ENCODE results near the gene RIPPLY3. TPM values are rescaled to one million over a fixed set of nuclear protein-coding genes. Genes with fewer than 3 reads are reported as not detected.

Gene RIPPLY3
- total and polyA plus RNA-seq, 7 donors = 0.12 TPM; not detected in 6

DNA sequence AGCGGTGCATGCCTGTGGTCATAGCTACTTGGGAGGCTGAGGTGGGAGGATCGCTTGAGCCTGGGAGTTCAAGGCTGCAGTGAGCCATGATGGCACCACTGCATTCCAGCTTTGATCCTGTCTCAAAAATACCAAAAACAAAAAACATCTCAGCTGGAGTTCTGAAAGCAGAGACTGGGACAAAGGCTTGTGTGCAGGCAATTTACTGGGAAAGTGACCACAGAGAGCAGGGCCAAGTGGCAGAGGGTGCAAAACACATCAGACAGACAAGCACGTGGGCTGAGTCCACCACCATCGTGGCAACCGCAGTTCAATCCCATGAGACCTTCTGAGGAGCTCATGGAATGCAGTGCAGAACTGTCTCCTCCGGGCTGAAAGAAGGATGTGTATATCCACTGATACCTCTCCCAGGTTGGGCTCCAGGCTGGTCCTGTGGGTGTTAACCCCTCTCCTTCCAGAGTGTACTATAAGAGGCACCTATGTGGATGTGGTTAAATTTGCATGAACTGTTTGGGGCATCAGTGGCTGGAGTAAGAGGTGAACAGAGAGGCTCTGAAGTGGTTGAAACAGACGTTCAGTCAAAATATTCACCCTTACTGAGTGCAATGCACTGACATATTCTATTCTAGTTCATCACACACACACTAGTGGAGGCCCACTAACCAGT, 55.6 kb downstream of the RIPPLY3 start:
- Histone ChIP-seq H3K27ac (no peak overlapping the region), H3K27me3 (no peaks in the 10 kb centered on the region), H3K4me3 (no peak overlapping the region), H3K36me3 (peaks cover 0 to 9% (median 3%) of the 10 kb centered on the region in 4 donors), H3K9me3 (no peaks in the 10 kb centered on the region), H3K4me1 (peaks cover 0 to 11% (median 4%) of the 10 kb centered on the region in 4 donors)
- WGBS, 2 donors = 83 to 90% methylated on average over 7 of the region's 7 CpGs
- intact Hi-C loops (cut with DNase I) = no loop called here
- TF ChIP-seq EP300 (IDR thresholded peaks at IDR 0.05) = no peak
- TF ChIP-seq, protein P1, sequence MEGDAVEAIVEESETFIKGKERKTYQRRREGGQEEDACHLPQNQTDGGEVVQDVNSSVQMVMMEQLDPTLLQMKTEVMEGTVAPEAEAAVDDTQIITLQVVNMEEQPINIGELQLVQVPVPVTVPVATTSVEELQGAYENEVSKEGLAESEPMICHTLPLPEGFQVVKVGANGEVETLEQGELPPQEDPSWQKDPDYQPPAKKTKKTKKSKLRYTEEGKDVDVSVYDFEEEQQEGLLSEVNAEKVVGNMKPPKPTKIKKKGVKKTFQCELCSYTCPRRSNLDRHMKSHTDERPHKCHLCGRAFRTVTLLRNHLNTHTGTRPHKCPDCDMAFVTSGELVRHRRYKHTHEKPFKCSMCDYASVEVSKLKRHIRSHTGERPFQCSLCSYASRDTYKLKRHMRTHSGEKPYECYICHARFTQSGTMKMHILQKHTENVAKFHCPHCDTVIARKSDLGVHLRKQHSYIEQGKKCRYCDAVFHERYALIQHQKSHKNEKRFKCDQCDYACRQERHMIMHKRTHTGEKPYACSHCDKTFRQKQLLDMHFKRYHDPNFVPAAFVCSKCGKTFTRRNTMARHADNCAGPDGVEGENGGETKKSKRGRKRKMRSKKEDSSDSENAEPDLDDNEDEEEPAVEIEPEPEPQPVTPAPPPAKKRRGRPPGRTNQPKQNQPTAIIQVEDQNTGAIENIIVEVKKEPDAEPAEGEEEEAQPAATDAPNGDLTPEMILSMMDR (IDR thresholded peaks at IDR 0.05) = no peak
- TF ChIP-seq POLR2A (IDR thresholded peaks at IDR 0.05) = no peak
- no peak for TF ChIP-seq POLR2AphosphoS5 (IDR thresholded peaks at IDR 0.05)
- no peak for DNase-seq

DNA sequence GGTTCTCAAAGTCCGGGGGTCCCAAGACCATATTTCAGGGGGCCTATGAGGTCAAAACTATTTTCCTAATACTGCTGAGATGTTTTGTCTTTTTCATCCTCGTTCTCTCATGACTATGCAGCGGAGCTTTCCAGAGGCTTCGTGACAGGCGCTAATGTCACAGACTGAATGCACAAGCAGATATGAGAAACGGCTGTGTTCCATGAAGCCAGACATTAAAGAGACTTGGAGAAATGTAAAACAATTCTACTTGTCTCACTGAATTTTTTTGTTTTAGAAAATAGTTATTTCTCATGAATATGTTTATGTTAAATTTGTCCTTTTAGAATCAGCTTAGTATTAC, 56.1 kb downstream of the RIPPLY3 start:
- DNase-seq = no peak
- intact Hi-C loops (cut with DNase I) = no loop called here
- WGBS, 2 donors = 92 to 93% methylated on average over 6 of the region's 6 CpGs
- H3K4me1 ChIP-seq = peaks cover 0 to 11% (median 4%) of the 10 kb centered on the region in 4 donors
- no peak overlapping the region for H3K27ac ChIP-seq
- H3K27me3 ChIP-seq = no peaks in the 10 kb centered on the region
- no peaks in the 10 kb centered on the region for H3K9me3 ChIP-seq
- TF ChIP-seq POLR2AphosphoS5 (IDR thresholded peaks at IDR 0.05) = no peak
- TF ChIP-seq POLR2A (IDR thresholded peaks at IDR 0.05) = no peak
- no peak for TF ChIP-seq EP300 (IDR thresholded peaks at IDR 0.05)
- TF ChIP-seq, protein P1 (IDR thresholded peaks at IDR 0.05) = no peak
- H3K4me3 ChIP-seq = no peak overlapping the region
- H3K36me3 ChIP-seq = peaks cover 0 to 14% (median 4%) of the 10 kb centered on the region in 4 donors

DNA sequence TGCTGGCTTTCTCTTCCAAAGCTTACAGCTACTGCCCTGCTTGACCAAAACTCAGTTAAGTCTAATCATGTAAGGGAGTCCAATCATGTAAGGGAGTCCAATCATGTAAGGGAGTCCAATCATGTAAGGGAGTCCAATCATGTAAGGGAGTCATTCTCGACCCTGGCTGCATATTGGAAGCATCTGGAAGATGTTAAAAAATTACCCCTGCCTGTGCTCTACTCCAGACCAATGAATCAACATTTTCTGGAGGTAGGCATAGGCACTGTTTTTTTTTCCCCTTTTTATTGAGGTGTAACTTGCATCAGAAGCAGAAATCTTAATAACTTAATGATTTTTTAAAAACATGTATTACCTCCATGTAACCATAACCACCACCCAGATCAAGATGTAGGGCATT, 56.9 kb downstream of the RIPPLY3 start:
- 77 to 93% methylated on average over 1 of the region's 1 CpG for WGBS, 2 donors

DNA sequence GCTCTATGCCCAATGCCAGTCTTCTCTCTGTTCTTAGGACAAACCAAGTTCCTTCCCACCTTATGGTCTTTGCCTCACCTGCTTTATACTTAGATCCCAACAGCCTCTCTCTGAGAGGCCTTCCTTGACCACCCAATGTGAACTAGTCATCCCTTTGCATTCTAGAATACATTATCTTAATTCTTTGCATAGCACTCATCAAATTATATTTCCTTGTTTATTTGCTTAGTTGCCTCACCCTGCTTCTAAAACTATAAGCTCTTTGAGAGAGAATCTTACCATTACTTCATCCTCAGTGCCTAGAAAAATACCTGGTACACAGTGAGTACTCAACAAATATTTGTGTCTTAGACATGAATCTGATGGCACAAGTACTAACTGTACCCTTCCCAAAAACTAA, 58.3 kb downstream of the RIPPLY3 start:
- peaks cover 0 to 26% (median 4%) of the 10 kb centered on the region in 4 donors for H3K36me3 ChIP-seq
- H3K4me3 ChIP-seq = no peak overlapping the region
- DNase-seq = no peak
- no peaks in the 10 kb centered on the region for H3K9me3 ChIP-seq
- H3K27me3 ChIP-seq = no peaks in the 10 kb centered on the region
- intact Hi-C loops (cut with DNase I) = no loop called here
- TF ChIP-seq POLR2AphosphoS5 (IDR thresholded peaks at IDR 0.05) = no peak
- TF ChIP-seq, protein P1 (IDR thresholded peaks at IDR 0.05) = no peak
- no peak for TF ChIP-seq POLR2A (IDR thresholded peaks at IDR 0.05)
- no peak for TF ChIP-seq EP300 (IDR thresholded peaks at IDR 0.05)
- H3K4me1 ChIP-seq = peaks cover 0 to 11% (median 4%) of the 10 kb centered on the region in 4 donors
- H3K27ac ChIP-seq = no peak overlapping the region

More for the DNA sequence above, 56.9 kb downstream of the RIPPLY3 start:
- H3K36me3 ChIP-seq = peaks cover 0 to 18% (median 4%) of the 10 kb centered on the region in 4 donors
- H3K4me1 ChIP-seq = peaks cover 0 to 11% (median 4%) of the 10 kb centered on the region in 4 donors
- no peak for DNase-seq
- TF ChIP-seq EP300 (IDR thresholded peaks at IDR 0.05) = no peak
- TF ChIP-seq POLR2A (IDR thresholded peaks at IDR 0.05) = no peak
- no peak for TF ChIP-seq POLR2AphosphoS5 (IDR thresholded peaks at IDR 0.05)
- TF ChIP-seq, protein P1 (IDR thresholded peaks at IDR 0.05) = no peak
- intact Hi-C loops (cut with DNase I) = no loop called here
- H3K27me3 ChIP-seq = no peaks in the 10 kb centered on the region
- H3K27ac ChIP-seq = no peak overlapping the region
- H3K4me3 ChIP-seq = no peak overlapping the region
- H3K9me3 ChIP-seq = no peaks in the 10 kb centered on the region
